Measurements from ENCODE around the gene NEU2.

NEU2 gene

DNA sequence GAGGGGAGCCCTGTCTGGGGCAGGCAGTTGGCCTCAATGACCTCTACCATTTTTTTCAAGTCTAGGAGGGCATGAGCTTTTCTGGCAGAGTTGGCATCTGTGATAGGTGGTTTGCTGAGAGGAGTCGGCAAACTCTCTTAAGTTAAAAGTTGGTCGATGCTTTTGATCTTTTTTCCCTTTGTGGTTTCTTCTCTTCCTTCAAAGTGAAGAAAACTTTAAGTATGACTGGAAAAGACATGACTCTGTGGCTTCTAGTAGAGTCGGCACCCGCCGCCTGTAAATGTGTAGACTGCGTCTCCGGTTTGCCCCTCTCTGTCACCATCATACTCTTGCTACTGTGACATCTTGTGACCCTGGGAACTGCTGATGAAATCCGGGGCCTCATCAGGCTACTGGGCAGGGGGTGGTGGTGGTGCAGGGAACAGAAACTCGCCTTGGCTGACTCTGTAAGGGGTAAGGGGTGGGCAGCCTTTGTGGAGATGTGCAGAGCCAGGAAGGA lies 48.8 kb downstream of the NEU2 start:
- DNase-seq: peak; percentile 87

DNA sequence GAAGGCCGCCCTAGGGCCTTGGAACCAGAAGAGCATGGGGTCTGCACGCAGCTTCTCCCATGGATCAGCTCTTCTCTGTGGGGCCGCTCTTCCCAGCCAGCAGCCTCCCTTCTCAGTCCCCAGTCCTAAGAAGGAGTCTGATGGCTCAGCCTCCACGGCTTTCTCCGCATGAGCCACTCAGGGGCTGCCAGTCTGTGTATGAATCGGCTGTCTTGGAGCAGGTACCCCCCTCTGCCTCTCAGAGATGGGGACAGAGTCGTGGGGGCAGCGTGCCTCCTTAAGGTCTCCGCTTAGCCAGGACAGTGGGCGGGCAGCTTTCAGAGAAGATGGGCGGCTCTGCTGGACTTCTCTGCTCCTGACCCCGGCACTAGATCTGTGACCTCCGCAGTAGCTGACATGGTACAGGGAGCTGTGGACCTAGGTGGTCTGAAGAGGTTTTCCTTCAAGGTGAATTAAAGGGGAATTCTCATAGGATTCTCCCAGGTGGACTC lies 49.3 kb downstream of the NEU2 start:
- DNase-seq: no peak

DNA sequence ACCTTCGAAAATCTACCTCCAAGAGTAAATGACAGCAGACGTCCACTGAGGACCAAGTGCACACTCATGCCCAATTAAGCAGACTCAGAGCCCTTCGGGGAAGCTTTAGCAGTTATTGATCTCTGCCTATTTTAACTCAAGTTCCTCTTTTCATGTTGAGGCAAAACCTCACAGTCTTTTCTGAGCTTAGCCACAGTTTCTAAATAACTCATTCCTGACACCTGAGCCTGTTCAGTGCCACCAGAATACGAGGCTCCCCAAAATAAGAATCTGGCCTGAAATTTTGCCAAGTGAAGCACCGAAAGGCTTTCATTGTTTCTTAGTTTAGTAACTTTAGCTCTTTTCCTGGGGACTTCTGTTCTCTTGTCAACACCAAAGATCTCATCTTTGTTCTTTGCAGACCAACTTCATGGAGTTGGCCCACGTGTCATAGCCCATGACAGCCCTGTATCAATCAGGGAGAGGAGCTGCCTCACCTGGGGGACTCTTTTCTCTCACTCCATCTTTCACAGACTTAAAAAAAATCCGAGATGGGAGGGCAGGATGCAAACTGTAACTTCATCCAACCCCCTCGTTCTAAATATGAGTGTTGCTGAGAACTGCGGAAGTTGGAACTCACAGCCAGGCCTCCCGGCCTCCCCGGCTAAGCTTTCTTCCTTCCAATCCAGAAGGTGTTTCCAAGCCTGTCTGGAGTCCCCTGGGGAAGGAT lies 49.9 kb downstream of the NEU2 start:
- DNase-seq: peak; percentile 87

DNA sequence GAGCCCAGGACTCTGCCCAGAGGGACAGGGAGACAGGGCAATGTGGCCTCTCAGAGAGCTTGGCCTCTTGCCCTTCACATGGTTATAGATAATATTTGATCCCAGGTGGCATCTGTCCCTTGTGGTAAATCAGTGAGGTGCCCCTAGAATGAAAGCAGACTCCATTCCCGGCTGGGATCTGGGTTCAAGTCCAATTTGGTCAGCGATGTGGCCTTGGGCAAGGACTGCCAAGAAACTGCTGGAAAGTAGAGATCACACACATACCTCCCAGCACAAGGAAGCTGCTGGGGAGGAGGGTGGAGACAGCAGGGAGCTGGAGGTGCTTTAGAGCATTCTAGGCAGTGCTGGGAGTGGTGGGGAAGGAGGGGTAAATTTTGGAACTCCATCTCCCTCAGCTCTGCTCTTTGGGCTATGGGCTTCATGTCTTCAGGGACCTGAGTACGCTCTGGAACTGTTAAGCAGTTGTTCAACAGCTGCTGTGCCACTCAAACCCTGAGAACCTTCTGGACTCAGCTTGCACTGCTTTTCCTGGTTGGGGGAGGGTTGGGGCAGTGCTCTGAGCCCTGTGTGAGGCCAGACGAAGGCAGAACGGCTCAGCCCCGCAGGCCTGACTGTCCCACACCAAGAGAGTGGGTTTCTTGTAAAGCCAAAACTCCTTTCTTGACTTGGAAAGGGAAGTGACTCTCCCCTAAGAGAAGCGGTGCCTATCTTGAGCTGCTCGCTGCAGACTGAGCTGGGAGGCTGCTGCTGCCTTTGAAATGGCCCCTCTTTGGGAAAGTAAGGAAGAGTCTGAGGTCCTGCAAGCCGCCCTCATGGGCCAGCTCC lies 50.7 kb downstream of the NEU2 start:
- no peak for DNase-seq

DNA sequence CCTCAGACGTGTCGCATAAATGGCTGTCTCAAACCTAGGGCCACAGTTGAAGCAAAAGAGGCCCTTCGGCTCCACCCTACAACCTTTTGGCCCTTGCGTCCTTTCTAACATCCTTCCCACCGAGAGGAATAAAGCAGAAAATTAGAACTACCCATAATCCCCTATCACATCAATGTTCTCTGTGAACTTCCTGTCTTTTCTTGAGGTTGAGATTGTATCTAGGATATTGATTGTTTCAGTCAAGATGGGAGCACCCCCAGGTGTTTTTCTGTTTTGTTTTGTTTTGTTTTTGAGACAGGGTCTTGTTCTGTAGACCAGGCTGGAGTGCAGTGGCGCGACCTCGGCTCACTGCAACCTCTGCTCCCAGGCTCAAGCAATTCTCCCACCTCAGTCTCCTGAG lies 51.3 kb downstream of the NEU2 start:
- DNase-seq: no peak

DNA sequence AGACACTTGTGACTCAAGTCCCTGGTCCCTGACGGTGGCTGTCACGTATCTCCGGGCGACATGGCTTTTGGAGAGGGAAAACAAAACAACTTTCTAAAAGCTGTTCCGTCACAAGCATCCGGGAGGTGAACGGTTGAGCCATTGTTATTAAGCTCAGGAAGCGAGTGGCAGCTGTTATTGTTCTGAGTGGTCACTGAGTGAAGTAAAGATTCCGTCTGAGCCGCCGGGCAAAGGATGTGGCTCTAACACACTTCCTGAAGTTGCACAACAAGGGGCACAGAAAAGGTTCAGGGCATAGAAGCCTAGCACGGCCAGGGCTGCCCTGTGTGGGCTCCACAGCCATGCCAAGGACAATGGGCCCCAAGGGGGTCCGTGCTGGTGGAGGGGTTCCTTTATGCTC lies 52.0 kb downstream of the NEU2 start:
- DNase-seq: peak; percentile 92
